SH-SY5Y (cell line): ENCODE data around the gene SKAP1.

Experiments used
- GATA2 ChIP-seq: IDR thresholded peaks from 2 replicates; pipeline ENCODE4 v1.6.1; 2011; ENCODE audit warnings: mild to moderate bottlenecking, low read depth, low read length
- GATA3 ChIP-seq: IDR thresholded peaks from 2 replicates; pipeline ENCODE4 v1.6.1; 2011; ENCODE audit warnings: low read depth, mild to moderate bottlenecking, low read length, moderate library complexity

DNA sequence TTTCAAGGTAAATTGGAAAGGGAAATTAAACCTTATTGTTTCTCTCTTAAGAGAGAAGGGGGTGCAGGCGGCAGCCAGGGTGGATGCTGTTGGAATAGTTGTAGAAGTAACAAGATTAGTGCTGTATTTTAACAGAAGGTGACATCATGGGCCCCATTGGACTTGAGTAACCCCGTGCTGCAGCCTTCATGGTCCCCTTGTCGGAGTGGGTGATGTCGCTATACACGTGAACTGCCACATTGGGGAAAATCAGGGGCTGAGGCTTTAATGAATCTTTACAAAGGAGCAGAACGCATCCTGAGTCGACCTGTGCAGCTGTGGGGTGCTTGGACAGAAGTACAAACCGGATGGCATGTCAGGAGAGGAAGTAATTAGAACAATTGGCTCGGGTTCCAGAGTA lies 319.3 kb downstream of the SKAP1 start:
- TF ChIP-seq GATA3 (no peak), GATA2 (no peak)
